ENCODE measurements around the gene STK4.

STK4 gene

DNA sequence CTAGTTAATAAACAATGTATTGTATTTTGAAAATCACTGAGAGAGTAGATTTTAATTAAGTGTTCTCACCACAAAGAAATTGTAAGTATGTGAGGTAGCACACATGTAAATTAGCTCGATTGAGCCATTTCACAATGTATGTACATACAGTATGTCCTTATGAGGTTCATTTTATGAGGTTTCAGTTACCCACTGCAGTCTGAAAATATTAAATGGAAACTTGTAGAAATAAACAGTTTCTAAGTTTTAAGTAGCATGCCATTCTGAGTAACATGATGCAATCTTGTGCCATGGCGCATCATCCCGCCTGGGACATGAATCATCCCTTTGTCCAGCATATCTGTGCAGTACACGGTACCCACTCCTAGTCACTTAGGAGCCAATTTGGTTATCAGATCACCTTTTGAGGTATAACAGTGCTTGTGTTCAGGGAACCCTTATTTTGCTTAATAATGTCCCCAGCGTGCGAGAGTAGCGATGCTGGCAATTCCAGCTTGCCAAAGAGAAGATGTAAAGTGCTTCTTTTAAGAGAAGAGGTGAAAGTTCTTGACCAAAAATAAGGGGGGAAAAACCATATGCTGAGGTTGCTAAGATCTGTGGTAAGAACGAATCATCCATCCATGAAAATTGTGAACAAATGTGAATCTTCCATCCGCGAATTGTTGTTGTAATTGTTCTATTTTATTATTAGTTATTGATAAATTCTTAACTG is 69.9 kb downstream of the STK4 start:
- Histone ChIP-seq H3K4me2 (no peak overlapping the region; the same call in 1 of the 2 replicates), H3K9me3 (peaks cover 10% of the 10 kb centered on the region), H3K4me3 (no peak overlapping the region), H3K27me3 (no peaks in the 10 kb centered on the region), H3K36me3 (peaks cover 31% of the 10 kb centered on the region), H3K27ac (no peak overlapping the region), H4K20me1 (peaks cover 16% of the 10 kb centered on the region; the same call in 1 of the 2 replicates), H3K4me1 (peaks cover 8% of the 10 kb centered on the region), H3K9ac (no peak overlapping the region)
- no peak for TF ChIP-seq Cebpa-rat (IDR thresholded peaks at IDR 0.05)

DNA sequence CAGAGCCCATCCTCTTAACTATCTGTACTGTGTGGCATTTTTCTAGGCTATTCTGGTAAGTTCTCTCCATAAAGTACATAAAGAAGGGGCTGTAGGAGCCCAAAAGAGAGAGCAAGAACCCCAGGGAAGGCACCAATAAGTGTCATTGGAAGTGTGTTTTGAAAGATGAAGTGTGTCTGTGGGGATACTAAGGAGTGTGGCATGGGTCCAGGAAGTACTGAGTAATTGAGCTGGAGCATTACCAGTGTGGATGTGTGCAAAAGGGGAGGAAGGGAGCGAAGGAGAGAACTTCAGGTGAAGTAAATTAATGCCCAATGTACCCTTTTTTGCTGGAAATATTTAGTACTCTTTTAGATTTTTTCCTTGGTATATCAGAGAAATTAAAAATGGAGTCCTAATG is 70.7 kb downstream of the STK4 start:
- TF ChIP-seq Cebpa-rat (IDR thresholded peaks at IDR 0.05), result no peak
- Histone ChIP-seq H3K4me1 (peaks cover 8% of the 10 kb centered on the region), H3K4me3 (no peak overlapping the region), H3K36me3 (peaks cover 25% of the 10 kb centered on the region), H4K20me1 (peaks cover 16% of the 10 kb centered on the region; the same call in 1 of the 2 replicates), H3K4me2 (no peak overlapping the region), H3K27ac (no peak overlapping the region), H3K27me3 (no peaks in the 10 kb centered on the region), H3K9me3 (peaks cover 9% of the 10 kb centered on the region), H3K9ac (no peak overlapping the region)

DNA sequence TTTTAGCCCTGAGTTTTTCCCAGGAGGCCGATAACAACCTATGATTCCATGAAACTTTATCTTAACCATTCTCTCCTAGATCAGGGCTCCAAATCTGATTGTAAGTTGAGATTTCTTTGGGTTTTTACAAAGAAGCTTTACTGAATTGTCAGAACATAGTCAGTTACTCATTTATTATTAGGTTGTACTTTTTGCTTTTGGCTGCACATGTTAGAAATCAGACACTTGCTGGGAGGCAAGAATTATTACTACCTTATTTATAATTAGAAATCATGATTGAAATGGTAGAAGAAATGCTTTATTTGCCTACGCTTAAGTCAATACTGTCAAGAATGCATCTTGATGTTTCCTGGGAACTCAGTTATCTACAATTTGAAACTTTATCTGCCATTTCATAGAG is 71.3 kb downstream of the STK4 start:
- Histone ChIP-seq H3K4me3 (no peak overlapping the region), H3K36me3 (peaks cover 23% of the 10 kb centered on the region), H3K9ac (no peak overlapping the region), H3K4me2 (no peak overlapping the region), H3K9me3 (peaks cover 3% of the 10 kb centered on the region), H3K4me1 (peaks cover 8% of the 10 kb centered on the region), H3K27me3 (no peaks in the 10 kb centered on the region), H3K27ac (no peak overlapping the region), H4K20me1 (peaks cover 16% of the 10 kb centered on the region; the same call in 1 of the 2 replicates)
- no peak for TF ChIP-seq Cebpa-rat (IDR thresholded peaks at IDR 0.05)

DNA sequence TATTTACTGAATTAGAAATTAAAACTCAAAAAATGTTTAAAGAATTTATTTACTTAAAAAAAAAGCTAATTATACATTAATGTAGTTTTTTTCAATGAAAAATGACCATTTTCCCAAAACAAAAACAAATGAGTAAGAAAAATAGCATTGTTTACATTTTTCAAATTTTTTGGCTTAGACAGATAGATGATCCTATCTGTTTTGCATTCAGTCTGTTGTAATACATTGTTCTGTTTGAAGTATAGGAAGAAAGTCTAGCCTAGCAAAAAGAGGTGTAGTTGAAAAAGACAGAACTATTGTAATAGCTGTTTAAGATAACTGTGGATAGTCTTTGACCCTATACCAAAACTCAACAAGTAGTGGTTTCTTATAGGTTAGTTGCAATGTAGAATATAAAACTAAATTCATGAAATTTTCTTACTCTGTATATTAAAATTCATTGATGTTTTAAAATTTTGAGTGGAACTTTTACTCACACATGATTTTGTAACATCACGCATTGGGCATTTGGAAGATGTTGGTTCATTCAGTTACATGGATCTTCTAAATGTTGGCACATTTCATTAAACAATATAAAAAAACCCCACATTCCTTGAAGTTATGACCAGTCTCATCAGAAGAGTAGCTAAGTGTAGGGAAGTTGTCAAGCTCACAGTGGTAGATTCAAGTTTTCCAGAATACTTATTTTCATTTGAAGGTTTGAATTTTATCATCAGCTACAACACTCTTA is 72.6 kb downstream of the STK4 start:
- TF ChIP-seq Cebpa-rat (IDR thresholded peaks at IDR 0.05), result no peak
- Histone ChIP-seq H3K9ac (no peak overlapping the region), H3K27me3 (no peaks in the 10 kb centered on the region), H3K4me1 (peaks cover 8% of the 10 kb centered on the region), H3K9me3 (no peaks in the 10 kb centered on the region), H3K36me3 (peaks cover 20% of the 10 kb centered on the region; the same call in 1 of the 2 replicates), H3K27ac (no peak overlapping the region), H4K20me1 (peaks cover 16% of the 10 kb centered on the region; the same call in 1 of the 2 replicates), H3K4me2 (no peak overlapping the region), H3K4me3 (no peak overlapping the region)

DNA sequence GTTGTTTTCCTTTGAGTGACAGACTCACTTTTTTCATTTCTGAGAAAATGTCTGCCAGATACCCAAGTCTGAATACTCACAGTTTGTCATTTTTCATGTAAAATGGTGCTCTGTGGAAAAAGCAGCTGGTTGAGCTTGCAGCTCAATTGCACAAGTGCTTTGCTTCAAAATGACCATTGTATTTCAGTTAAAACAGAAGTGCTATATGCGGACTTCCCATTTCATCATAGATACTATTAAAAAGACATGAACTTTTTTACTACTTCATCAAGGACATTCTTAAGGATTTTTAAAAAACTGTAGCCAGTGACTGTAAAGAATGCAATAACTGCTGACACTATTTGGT is 73.1 kb downstream of the STK4 start:
- peaks cover 19% of the 10 kb centered on the region; the same call in 1 of the 2 replicates for H4K20me1 ChIP-seq
- no peak overlapping the region for H3K4me2 ChIP-seq
- TF ChIP-seq Cebpa-rat (IDR thresholded peaks at IDR 0.05), result no peak
- no peak overlapping the region for H3K4me3 ChIP-seq
- H3K9me3 ChIP-seq, result no peaks in the 10 kb centered on the region
- peaks cover 18% of the 10 kb centered on the region; the same call in 1 of the 2 replicates for H3K36me3 ChIP-seq
- no peak overlapping the region for H3K27ac ChIP-seq
- no peak overlapping the region for H3K9ac ChIP-seq
- no peaks in the 10 kb centered on the region for H3K27me3 ChIP-seq
- H3K4me1 ChIP-seq, result peaks cover 8% of the 10 kb centered on the region

DNA sequence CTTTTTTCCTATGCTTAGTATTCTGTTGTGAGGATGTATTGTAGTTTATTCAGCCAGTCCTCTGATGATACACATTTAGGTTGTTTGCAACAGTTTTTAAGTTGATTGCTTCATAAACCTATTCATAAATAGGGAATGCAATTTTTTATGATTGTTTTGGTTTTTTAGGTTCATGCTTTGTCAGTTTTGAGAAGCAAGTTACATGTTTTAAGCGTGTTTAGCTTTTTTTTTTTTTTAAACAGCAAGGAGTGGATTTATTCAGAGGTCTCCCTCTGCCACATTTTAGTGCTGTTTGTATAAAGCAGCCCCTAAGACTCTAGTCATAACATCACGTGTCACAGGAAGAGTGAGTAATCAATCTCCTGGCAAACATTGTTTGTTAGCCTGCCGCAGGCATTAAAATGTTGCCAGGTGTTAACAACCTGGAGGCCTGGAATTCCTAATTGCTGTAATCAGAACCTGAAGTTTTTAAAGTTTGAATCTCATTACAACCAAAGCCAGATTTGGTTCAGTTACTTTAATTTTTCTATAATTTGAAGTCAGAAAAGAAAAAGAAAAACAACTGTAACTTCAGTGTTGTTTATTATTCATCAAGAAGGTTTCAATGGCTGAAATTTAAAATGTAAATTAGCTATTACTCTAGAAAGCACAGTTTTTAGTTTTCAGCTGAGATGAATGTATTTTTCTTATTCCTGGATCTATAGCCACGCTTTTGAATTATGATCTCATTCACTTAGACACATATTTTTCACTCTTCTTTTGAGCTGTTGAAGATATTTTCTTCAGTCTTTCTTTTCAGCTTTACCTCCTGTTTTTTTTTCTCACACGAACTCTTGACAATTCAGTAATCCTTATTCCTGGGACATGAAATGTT is 75.4 kb downstream of the STK4 start:
- no peak overlapping the region for H3K4me3 ChIP-seq
- no peak overlapping the region for H3K9ac ChIP-seq
- no peaks in the 10 kb centered on the region for H3K4me1 ChIP-seq
- H3K9me3 ChIP-seq, result no peaks in the 10 kb centered on the region
- H3K27me3 ChIP-seq, result no peaks in the 10 kb centered on the region
- H3K4me2 ChIP-seq, result no peak overlapping the region
- no peak for TF ChIP-seq Cebpa-rat (IDR thresholded peaks at IDR 0.05)
- H3K27ac ChIP-seq, result no peak overlapping the region
- H4K20me1 ChIP-seq, result peaks cover 12% of the 10 kb centered on the region; the same call in 1 of the 2 replicates
- H3K36me3 ChIP-seq, result peaks cover 20% of the 10 kb centered on the region; the same call in 1 of the 2 replicates

DNA sequence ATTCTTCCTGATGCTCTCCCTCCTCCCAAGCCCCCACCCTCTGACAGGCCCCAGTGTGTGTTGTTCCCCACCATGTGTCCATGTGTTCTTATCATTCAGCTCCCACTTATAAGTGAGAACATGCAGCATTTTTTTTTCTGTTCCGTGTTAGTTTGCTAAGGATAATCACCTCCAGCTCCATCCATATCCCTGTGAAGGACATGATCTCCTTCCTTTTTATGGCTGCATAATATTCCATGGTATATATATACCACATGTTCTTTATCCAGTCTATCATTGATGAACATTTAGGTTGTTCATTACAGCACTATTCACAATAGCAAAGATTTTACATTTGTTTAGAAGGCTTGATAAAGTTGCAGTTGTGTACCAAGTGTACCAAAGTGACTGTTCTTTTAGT is 76.7 kb downstream of the STK4 start:
- Histone ChIP-seq H4K20me1 (peaks cover 4% of the 10 kb centered on the region; the same call in 1 of the 2 replicates), H3K27me3 (no peaks in the 10 kb centered on the region), H3K27ac (no peak overlapping the region), H3K4me2 (no peak overlapping the region), H3K9ac (no peak overlapping the region), H3K36me3 (peaks cover 16% of the 10 kb centered on the region; the same call in 1 of the 2 replicates), H3K4me3 (no peak overlapping the region), H3K9me3 (no peaks in the 10 kb centered on the region), H3K4me1 (no peaks in the 10 kb centered on the region)
- no peak for TF ChIP-seq Cebpa-rat (IDR thresholded peaks at IDR 0.05)

DNA sequence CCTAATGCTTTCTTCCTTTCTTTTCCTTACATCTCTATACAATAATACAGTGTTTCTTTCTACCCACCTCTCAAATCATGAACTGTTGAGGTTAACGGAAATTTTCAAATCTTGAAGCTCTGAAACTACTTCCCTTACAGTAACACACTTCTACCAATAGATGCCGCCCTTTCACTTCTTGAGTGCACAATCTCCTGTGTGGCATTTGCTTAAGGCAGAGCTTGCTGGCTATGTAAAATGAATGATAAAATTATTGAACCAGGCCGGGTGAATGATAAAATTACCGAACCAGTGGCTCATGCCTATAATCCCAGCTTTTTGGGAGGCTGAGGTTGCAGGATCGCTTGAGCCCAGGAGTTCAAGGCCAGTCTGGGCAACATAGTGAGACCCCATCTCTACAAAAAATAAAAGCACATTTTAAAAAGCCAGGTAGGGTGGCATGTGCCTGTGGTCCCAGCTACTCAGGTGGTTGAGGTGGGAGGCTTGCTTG is 77.8 kb downstream of the STK4 start:
- no peak for TF ChIP-seq Cebpa-rat (IDR thresholded peaks at IDR 0.05)
- H4K20me1 ChIP-seq, result peaks cover 4% of the 10 kb centered on the region; the same call in 1 of the 2 replicates
- no peaks in the 10 kb centered on the region for H3K9me3 ChIP-seq
- H3K27ac ChIP-seq, result no peak overlapping the region
- H3K4me2 ChIP-seq, result no peak overlapping the region
- no peak overlapping the region for H3K4me3 ChIP-seq
- no peaks in the 10 kb centered on the region for H3K27me3 ChIP-seq
- H3K9ac ChIP-seq, result no peak overlapping the region
- H3K4me1 ChIP-seq, result no peaks in the 10 kb centered on the region
- H3K36me3 ChIP-seq, result peaks cover 16% of the 10 kb centered on the region; the same call in 1 of the 2 replicates

DNA sequence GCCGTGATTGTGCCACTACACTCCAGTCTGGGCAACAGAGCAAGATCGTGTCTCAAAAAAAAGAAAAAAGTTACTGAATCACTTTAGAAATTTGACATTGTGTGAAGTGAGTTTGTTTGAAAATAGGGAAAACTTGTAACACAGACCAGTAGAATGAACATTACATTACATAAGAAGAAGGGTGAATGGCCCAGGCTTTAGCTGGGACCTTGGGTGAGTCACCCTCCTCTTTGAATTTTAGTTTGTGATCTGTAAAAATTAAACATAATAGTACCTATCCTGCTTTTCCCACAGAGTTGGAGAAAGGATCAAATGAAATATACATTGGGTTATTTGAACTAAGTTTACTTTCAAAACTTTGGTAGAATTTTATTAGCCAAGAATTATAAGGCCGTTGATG is 78.3 kb downstream of the STK4 start:
- Histone ChIP-seq H3K4me3 (no peak overlapping the region), H3K36me3 (peaks cover 16% of the 10 kb centered on the region; the same call in 1 of the 2 replicates), H4K20me1 (peaks cover 4% of the 10 kb centered on the region; the same call in 1 of the 2 replicates), H3K4me2 (no peak overlapping the region), H3K27ac (no peak overlapping the region), H3K27me3 (no peaks in the 10 kb centered on the region), H3K9ac (no peak overlapping the region), H3K4me1 (peaks cover 3% of the 10 kb centered on the region), H3K9me3 (no peaks in the 10 kb centered on the region)
- TF ChIP-seq Cebpa-rat (IDR thresholded peaks at IDR 0.05), result no peak
